Gastrocnemius medialis (tissue), 4 donors: ENCODE measurements around the gene KRT73. TPM values are rescaled to one million over a fixed set of nuclear protein-coding genes. Genes with fewer than 3 reads are reported as not detected.

ENCODE experiments used
- ATAC-seq, 2 donors: fragments of 150-250 bp; one replicate each; pipeline ENCODE4 v1.9.1; 2016
- DNase-seq, 2 donors: peaks; one replicate each; pipeline ENCODE4 v3.0.0-alpha.2; 2019
- H3K27ac ChIP-seq, 4 donors: fragments of 200-600 bp; sonication (generic); 1 replicate in 1 of 4; 2 replicates in 3 of 4; pipeline ENCODE4 v1.5.1; 2016 to 2018; ENCODE audit warnings: mild to moderate bottlenecking in 2 of 4, moderate library complexity in 1 of 4
- H3K27me3 ChIP-seq, 3 donors: fragments of 200-600 bp; sonication (generic) in 2 of 3; 1 replicate in 1 of 3; 2 replicates in 2 of 3; pipeline versions ENCODE4 v1.5.1 to v1.6.0; 2016 to 2019; ENCODE audit warnings: mild to moderate bottlenecking in 1 of 3, moderate library complexity in 1 of 3
- H3K36me3 ChIP-seq, 2 donors: fragments of 200-600 bp; sonication (generic) in 1 of 2; one replicate each; pipeline ENCODE4 v1.5.1; 2017 to 2018
- H3K4me1 ChIP-seq, 2 donors: fragments of 200-600 bp; sonication (generic) in 1 of 2; one replicate each; pipeline ENCODE4 v1.5.1; 2016 to 2017; ENCODE audit warnings: mild to moderate bottlenecking in 2 of 2
- H3K4me3 ChIP-seq, 4 donors: fragments of 200-600 bp; sonication (generic) in 3 of 4; 1 replicate in 1 of 4; 2 replicates in 3 of 4; pipeline ENCODE4 v1.5.1; 2016 to 2019; ENCODE audit warnings: mild to moderate bottlenecking in 2 of 4
- H3K9me3 ChIP-seq, 3 donors: fragments of 200-600 bp; sonication (generic) in 2 of 3; 1 replicate in 1 of 3; 2 replicates in 2 of 3; pipeline ENCODE4 v1.5.1; 2016 to 2019
- POLR2A ChIP-seq, 2 donors: fragments of 450-650 bp; IDR thresholded peaks; one replicate each; pipeline ENCODE4 v1.6.1; 2017; ENCODE audit warnings: antibody characterized with exemption in 2 of 2, mild to moderate bottlenecking in 2 of 2, moderate library complexity in 2 of 2
- in situ Hi-C, 4 donors: fragments of 200-750 bp; cut with MboI; loops; one replicate each; pipeline versions ENCODE4 v1.15.0 to v1.8.0; 2017; ENCODE audit warnings: low sequenced_read_pairs in 4 of 4
- intact Hi-C: fragments of 100-400 bp; cut with DNase I; formaldehyde crosslinking; loops from one replicate; pipeline ENCODE4 v1.15.1; 2023; ENCODE audit warnings: low total_unique reads
- total RNA-seq, 4 donors: library from RNA; depleted of rRNA; stranded (reverse); fragments of >200 nt; gene quantifications; one replicate each; pipeline versions ENCODE4 v1.1.0 to v1.2.3, GENCODE V29; 2016
- TF ChIP-seq, protein P1 (sequence below), 5 experiments: fragments of 450-650 bp in 3 of 5; fragments of 200-600 bp in 2 of 5; sonication (generic) in 2 of 5; IDR thresholded peaks in 4 of 5; conservative IDR thresholded peaks in 1 of 5; 1 replicate in 4 of 5; 2 replicates in 1 of 5; pipeline ENCODE4 v1.5.1; 2016 to 2019; ENCODE audit warnings: antibody characterized with exemption in 5 of 5, mild to moderate bottlenecking in 3 of 5, moderate library complexity in 3 of 5

The KRT73 gene
- total RNA-seq, 4 donors from 2014 or later, result not detected

- no peak for TF ChIP-seq POLR2A (IDR thresholded peaks at IDR 0.05)
- TF ChIP-seq, protein P1, sequence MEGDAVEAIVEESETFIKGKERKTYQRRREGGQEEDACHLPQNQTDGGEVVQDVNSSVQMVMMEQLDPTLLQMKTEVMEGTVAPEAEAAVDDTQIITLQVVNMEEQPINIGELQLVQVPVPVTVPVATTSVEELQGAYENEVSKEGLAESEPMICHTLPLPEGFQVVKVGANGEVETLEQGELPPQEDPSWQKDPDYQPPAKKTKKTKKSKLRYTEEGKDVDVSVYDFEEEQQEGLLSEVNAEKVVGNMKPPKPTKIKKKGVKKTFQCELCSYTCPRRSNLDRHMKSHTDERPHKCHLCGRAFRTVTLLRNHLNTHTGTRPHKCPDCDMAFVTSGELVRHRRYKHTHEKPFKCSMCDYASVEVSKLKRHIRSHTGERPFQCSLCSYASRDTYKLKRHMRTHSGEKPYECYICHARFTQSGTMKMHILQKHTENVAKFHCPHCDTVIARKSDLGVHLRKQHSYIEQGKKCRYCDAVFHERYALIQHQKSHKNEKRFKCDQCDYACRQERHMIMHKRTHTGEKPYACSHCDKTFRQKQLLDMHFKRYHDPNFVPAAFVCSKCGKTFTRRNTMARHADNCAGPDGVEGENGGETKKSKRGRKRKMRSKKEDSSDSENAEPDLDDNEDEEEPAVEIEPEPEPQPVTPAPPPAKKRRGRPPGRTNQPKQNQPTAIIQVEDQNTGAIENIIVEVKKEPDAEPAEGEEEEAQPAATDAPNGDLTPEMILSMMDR (IDR thresholded peaks at IDR 0.05 in 4 of 5, conservative IDR thresholded peaks at IDR 0.05 in 1 of 5), result no peak
- H3K36me3 ChIP-seq, result no peaks in the 10 kb centered on the region
- no peak for DNase-seq
- peaks cover 0 to 1% (median 0%) of the 10 kb centered on the region in 3 donors for H3K27me3 ChIP-seq
- intact Hi-C loops, result no loop called here
- H3K27ac ChIP-seq, result no peak overlapping the region
- no peak for ATAC-seq
- no peaks in the 10 kb centered on the region for H3K9me3 ChIP-seq
- no peaks in the 10 kb centered on the region for H3K4me1 ChIP-seq
- H3K4me3 ChIP-seq, result no peak overlapping the region
- in situ Hi-C loops, result no loop called here
Observed at GRCh38 chr12:52570511-52570910, 47.8 kb downstream of the KRT73 start.

DNA sequence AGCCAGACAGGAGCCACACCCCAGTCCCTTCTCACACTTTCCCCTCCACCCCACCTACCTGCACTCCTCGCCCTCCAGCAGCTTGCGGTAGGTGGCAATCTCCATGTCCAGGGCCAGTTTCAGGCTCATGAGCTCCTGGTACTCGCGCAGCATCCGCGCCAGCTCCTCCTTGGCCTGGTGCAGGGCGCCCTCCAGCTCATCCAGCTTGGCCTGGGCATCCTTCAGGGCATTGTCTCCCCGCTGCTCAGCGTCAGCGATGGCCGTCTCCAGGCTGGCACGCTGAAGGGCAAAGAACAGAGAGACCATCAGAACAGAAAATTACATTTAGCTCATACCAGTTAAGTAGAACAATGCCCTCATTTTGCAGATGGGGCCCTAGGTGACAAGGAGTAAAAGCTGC, 50.2 kb downstream of the KRT73 start:
- Histone ChIP-seq H3K27ac (no peak overlapping the region), H3K4me1 (no peaks in the 10 kb centered on the region), H3K36me3 (no peaks in the 10 kb centered on the region), H3K4me3 (no peak overlapping the region), H3K27me3 (peaks cover 0 to 2% (median 2%) of the 10 kb centered on the region in 3 donors), H3K9me3 (no peaks in the 10 kb centered on the region)
- DNase-seq (no peak), ATAC-seq (no peak)
- intact Hi-C loops (no loop called here), in situ Hi-C loops (no loop called here)
- TF ChIP-seq, protein P1 (IDR thresholded peaks at IDR 0.05 in 4 of 5, conservative IDR thresholded peaks at IDR 0.05 in 1 of 5), result no peak
- TF ChIP-seq POLR2A (IDR thresholded peaks at IDR 0.05), result no peak

DNA sequence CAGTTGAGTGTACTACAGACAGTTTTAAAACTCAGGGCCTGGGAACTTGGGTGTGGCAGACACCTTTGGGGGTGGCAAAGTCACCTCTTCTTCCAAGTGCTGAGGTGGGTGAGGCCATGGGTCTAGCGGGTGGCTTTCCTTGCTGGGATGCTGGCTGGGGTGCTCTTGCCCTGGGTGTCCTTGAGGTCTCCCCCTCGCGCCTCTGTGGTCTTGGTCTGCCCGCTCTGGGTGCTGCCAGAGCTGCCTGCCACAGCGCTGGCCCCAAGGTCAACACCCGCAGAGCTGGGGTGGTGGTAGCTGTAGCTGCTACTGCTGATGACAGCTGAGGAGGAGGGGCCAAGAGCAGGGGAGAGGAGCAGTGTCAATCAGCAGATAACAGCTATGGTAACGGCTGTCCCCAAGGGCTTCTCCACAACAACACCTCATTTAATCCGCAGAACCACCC, 51.5 kb downstream of the KRT73 start:
- no peaks in the 10 kb centered on the region for H3K36me3 ChIP-seq
- no peak for TF ChIP-seq POLR2A (IDR thresholded peaks at IDR 0.05)
- TF ChIP-seq, protein P1 (IDR thresholded peaks at IDR 0.05 in 4 of 5, conservative IDR thresholded peaks at IDR 0.05 in 1 of 5), result no peak
- peaks cover 0 to 2% (median 2%) of the 10 kb centered on the region in 3 donors for H3K27me3 ChIP-seq
- H3K4me1 ChIP-seq, result no peaks in the 10 kb centered on the region
- H3K9me3 ChIP-seq, result no peaks in the 10 kb centered on the region
- no peak overlapping the region for H3K27ac ChIP-seq
- no peak overlapping the region for H3K4me3 ChIP-seq
- intact Hi-C loops, result no loop called here
- in situ Hi-C loops, result no loop called here
- DNase-seq (no peak), ATAC-seq (no peak)

- Histone ChIP-seq H3K27me3 (peaks cover 0 to 2% (median 2%) of the 10 kb centered on the region in 3 donors), H3K4me1 (no peaks in the 10 kb centered on the region), H3K27ac (no peak overlapping the region), H3K4me3 (no peak overlapping the region), H3K9me3 (no peaks in the 10 kb centered on the region), H3K36me3 (no peaks in the 10 kb centered on the region)
- intact Hi-C loops, result no loop called here
- DNase-seq (no peak), ATAC-seq (no peak)
- in situ Hi-C loops, result no loop called here
- TF ChIP-seq, protein P1 (IDR thresholded peaks at IDR 0.05 in 4 of 5, conservative IDR thresholded peaks at IDR 0.05 in 1 of 5), result no peak
- no peak for TF ChIP-seq POLR2A (IDR thresholded peaks at IDR 0.05)
Observed at GRCh38 chr12:52564582-52564981, 53.8 kb downstream of the KRT73 start.

DNA sequence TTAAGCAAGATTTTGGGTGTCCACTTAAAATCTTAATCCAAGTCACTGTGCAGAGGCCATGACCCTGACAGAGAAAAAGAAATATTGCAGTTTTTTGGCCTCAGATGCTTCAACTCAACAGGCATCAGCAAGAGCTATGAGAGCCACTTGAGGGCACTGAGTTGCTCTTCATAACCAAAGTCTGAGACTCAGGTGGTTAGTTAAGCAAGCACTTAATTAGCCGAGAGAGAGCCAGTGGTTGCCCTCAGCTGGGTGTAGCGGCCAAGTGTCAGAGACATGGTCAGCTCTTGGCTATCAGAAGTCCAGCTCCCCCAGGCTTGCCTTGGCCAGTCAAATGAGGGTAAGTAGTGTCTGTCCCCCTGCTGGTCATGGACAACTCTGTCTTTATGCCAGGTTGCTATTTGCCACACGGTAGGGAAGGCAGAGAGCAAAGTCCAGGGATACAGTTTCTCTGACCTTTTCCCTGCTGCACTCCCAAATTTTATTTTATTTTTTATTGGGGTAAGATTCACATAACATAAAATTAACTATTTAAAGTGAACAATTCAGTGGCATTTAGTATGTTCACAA, 56.4 kb downstream of the KRT73 start:
- Histone ChIP-seq H3K27me3 (peaks cover 0 to 5% (median 2%) of the 10 kb centered on the region in 3 donors), H3K36me3 (no peaks in the 10 kb centered on the region), H3K4me3 (no peak overlapping the region), H3K27ac (no peak overlapping the region), H3K4me1 (no peaks in the 10 kb centered on the region), H3K9me3 (no peaks in the 10 kb centered on the region)
- TF ChIP-seq, protein P1 (IDR thresholded peaks at IDR 0.05 in 4 of 5, conservative IDR thresholded peaks at IDR 0.05 in 1 of 5), result no peak
- no peak for TF ChIP-seq POLR2A (IDR thresholded peaks at IDR 0.05)
- ATAC-seq (no peak), DNase-seq (no peak)
- intact Hi-C loops, result no loop called here
- in situ Hi-C loops, result no loop called here
